Peyer's patch (tissue), 4 donors: Measurements from ENCODE around the gene GALM. TPM values are rescaled to one million over a fixed set of nuclear protein-coding genes. Genes with fewer than 3 reads are reported as not detected.
A peak's percentile ranks its signal among the peaks of the same experiment; 100 is the strongest.

Experiments
- DNase-seq, 3 donors: peaks; one replicate each; pipeline ENCODE4 v3.0.0-alpha.2; 2017 to 2019
- H3K27ac ChIP-seq, 4 donors: fragments of 200-600 bp; sonication (generic); one replicate each; pipeline ENCODE4 v1.5.1; 2016 to 2019
- H3K27me3 ChIP-seq, 2 donors: fragments of 200-600 bp; sonication (generic); one replicate each; pipeline ENCODE4 v1.5.1; 2019
- H3K36me3 ChIP-seq, 3 donors: fragments of 200-600 bp; sonication (generic); one replicate each; pipeline ENCODE4 v1.5.1; 2016 to 2019
- H3K4me1 ChIP-seq, 4 donors: fragments of 200-600 bp; sonication (generic); one replicate each; pipeline ENCODE4 v1.5.1; 2016 to 2019
- H3K4me3 ChIP-seq, 4 donors: fragments of 200-600 bp; sonication (generic); 1 replicate in 3 of 4; 2 replicates in 1 of 4; pipeline ENCODE4 v1.5.1; 2016 to 2019; ENCODE audit warnings: mild to moderate bottlenecking in 1 of 4
- H3K9me3 ChIP-seq, 4 donors: fragments of 200-600 bp; sonication (generic); one replicate each; pipeline ENCODE4 v1.5.1; 2016 to 2019; ENCODE audit warnings: mild to moderate bottlenecking in 1 of 4
- POLR2A ChIP-seq, 2 donors: fragments of 450-650 bp; IDR thresholded peaks; one replicate each; pipeline ENCODE4 v1.5.1; 2017; ENCODE audit warnings: antibody characterized with exemption in 2 of 2, mild to moderate bottlenecking in 2 of 2, moderate library complexity in 2 of 2
- total RNA-seq, 4 donors: library from RNA; depleted of rRNA; stranded (reverse); fragments of >200 nt; gene quantifications; one replicate each; pipeline ENCODE4 v1.1.0, GENCODE V29; 2016
- TF ChIP-seq, protein P1 (sequence below), 6 experiments: fragments of 450-650 bp in 4 of 6; fragments of 200-600 bp in 2 of 6; sonication (generic) in 1 of 6; IDR thresholded peaks; one replicate each; pipeline ENCODE4 v1.5.1; 2017 to 2019; ENCODE audit warnings: antibody characterized with exemption in 6 of 6, mild to moderate bottlenecking in 3 of 6, moderate library complexity in 1 of 6

Gene GALM
- total RNA-seq, 4 donors from 2014 or later = 68.1 to 118 (median 86.0) TPM

- DNase-seq = peak in 1 of 3 donors; percentile 53
These were observed 54.8 kb downstream of the GALM start for GRCh38 chr2:38720613-38721241.

GRCh38 chr2:38722271-38723061 is 56.6 kb downstream of the GALM start:
- Histone ChIP-seq H3K36me3 (no peaks in the 10 kb centered on the region), H3K27me3 (no peaks in the 10 kb centered on the region), H3K27ac (peak overlapping the region in 2 of 4 donors; percentile 4 to 67), H3K4me3 (no peak overlapping the region), H3K9me3 (no peaks in the 10 kb centered on the region), H3K4me1 (no peaks in the 10 kb centered on the region)
- TF ChIP-seq POLR2A (IDR thresholded peaks at IDR 0.05) = no peak
- TF ChIP-seq, protein P1, sequence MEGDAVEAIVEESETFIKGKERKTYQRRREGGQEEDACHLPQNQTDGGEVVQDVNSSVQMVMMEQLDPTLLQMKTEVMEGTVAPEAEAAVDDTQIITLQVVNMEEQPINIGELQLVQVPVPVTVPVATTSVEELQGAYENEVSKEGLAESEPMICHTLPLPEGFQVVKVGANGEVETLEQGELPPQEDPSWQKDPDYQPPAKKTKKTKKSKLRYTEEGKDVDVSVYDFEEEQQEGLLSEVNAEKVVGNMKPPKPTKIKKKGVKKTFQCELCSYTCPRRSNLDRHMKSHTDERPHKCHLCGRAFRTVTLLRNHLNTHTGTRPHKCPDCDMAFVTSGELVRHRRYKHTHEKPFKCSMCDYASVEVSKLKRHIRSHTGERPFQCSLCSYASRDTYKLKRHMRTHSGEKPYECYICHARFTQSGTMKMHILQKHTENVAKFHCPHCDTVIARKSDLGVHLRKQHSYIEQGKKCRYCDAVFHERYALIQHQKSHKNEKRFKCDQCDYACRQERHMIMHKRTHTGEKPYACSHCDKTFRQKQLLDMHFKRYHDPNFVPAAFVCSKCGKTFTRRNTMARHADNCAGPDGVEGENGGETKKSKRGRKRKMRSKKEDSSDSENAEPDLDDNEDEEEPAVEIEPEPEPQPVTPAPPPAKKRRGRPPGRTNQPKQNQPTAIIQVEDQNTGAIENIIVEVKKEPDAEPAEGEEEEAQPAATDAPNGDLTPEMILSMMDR (IDR thresholded peaks at IDR 0.05) = peak in 1 of 6 experiments; percentile 4
- DNase-seq = no peak

More at GRCh38 chr2:38720613-38721241, 54.8 kb downstream of the GALM start:
- Histone ChIP-seq H3K4me1 (no peaks in the 10 kb centered on the region), H3K27ac (peak overlapping the region in 2 of 4 donors; percentile 64 to 67), H3K27me3 (no peaks in the 10 kb centered on the region), H3K9me3 (no peaks in the 10 kb centered on the region), H3K36me3 (no peaks in the 10 kb centered on the region), H3K4me3 (no peak overlapping the region)
- no peak for TF ChIP-seq POLR2A (IDR thresholded peaks at IDR 0.05)
- TF ChIP-seq, protein P1 (IDR thresholded peaks at IDR 0.05) = no peak

- TF ChIP-seq POLR2A (IDR thresholded peaks at IDR 0.05) = no peak
- TF ChIP-seq, protein P1 (IDR thresholded peaks at IDR 0.05) = no peak
- Histone ChIP-seq H3K4me1 (no peaks in the 10 kb centered on the region), H3K27ac (peak overlapping the region in 1 of 4 donors; percentile 4), H3K27me3 (no peaks in the 10 kb centered on the region), H3K4me3 (no peak overlapping the region), H3K9me3 (no peaks in the 10 kb centered on the region), H3K36me3 (no peaks in the 10 kb centered on the region)
- DNase-seq = no peak
These were observed 57.3 kb downstream of the GALM start for GRCh38 chr2:38723173-38723572.

DNA sequence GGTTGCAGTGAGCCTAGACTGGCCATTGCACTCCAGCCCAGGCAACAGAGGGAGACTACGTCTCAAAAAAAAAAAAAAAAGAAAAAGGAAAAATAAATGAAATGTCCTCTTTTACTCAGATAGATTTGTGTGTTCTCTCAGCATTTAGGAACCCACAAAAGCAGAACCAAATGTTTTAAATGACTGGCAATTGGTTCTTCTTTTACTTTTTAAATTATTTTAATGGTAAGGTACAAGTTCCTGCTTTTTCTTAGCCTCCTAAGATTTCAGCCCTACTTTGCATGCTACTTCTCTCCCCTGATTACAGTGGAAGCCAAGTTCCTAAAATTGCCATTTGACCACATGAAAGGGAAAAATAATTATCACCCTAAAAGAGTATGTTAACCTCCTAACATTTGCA is 61.7 kb downstream of the GALM start:
- Histone ChIP-seq H3K27ac (no peak overlapping the region), H3K4me3 (no peak overlapping the region), H3K36me3 (peaks cover 0 to 34% (median 0%) of the 10 kb centered on the region in 3 donors), H3K9me3 (no peaks in the 10 kb centered on the region), H3K27me3 (no peaks in the 10 kb centered on the region), H3K4me1 (no peaks in the 10 kb centered on the region)
- no peak for DNase-seq
- no peak for TF ChIP-seq POLR2A (IDR thresholded peaks at IDR 0.05)
- TF ChIP-seq, protein P1 (IDR thresholded peaks at IDR 0.05) = no peak

- TF ChIP-seq, protein P1 (IDR thresholded peaks at IDR 0.05) = no peak
- no peak for TF ChIP-seq POLR2A (IDR thresholded peaks at IDR 0.05)
- Histone ChIP-seq H3K9me3 (no peaks in the 10 kb centered on the region), H3K4me1 (no peaks in the 10 kb centered on the region), H3K27ac (no peak overlapping the region), H3K36me3 (peaks cover 0 to 44% (median 0%) of the 10 kb centered on the region in 3 donors), H3K4me3 (no peak overlapping the region), H3K27me3 (no peaks in the 10 kb centered on the region)
- DNase-seq = no peak
These were observed 62.8 kb downstream of the GALM start for GRCh38 chr2:38728694-38729093.
